Measurements from ENCODE around the gene SLC9A6.
"Not testable (repeated sequence)": the region's sequence is repeated elsewhere in the genome, so short reads cannot be mapped to it uniquely, and the experiment has no call there.

Gene SLC9A6

DNA sequence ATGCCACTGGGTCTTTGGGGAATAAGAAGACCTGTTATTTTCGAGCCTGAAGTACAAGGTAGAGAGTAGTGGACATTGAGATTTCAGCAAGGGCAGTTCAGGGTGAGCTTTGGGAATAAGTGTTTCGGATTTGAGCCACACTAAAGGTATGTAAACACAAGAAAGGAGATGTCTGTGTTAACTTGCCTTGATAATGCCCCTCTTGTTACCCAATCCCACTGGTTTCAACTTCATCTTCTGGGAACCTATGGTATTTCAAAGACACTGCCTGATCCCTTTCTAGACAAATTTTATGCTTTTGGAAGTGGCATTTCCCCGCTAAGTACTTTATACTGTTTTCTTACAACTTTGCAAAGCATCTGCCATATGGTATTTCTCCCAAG, 79.4 kb downstream of the SLC9A6 start:
- no peak for DNase-seq

- no peak for DNase-seq
These were observed 79.9 kb downstream of the SLC9A6 start for GRCh38 chrX:136065044-136065671.

DNA sequence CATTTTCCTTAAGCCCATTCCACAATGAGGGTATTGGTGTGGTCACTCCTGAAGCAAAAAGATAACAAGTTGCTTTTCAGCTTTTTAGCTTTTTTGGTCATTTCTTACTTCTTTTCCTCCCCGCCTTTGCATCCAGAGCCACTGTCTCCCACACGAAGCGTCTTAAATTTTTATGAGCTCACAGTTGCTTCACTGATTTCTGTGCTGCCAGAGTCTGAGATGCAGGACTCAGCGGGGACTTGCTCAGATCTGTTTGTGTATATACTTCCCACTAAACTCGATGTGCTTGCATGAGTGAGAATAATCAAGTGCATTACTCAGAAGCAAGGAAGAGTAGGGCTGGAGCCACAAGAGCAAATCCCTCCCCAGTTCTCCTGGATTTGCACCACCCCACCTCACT, 81.9 kb downstream of the SLC9A6 start:
- DNase-seq, result no peak

DNA sequence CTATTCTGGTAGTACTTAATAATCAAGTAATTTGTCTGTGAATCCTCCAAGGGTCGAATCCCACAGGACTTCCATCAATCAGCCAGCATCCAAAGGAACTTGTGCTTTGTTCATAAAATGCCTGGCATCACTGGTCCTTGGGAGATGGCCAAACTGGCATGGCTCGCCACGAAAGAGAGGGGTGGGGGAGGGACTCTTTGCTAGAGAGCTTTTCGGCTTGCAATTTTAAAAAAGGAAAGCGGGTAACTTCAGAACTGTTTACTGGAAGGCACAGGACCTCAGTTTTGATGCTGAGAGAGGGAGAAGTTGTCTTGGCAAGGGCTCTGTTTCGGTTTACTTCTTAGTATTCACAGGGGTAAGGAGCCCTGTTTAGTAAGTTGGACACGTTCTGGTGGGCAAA, 82.7 kb downstream of the SLC9A6 start:
- DNase-seq, result no peak

- no peak for DNase-seq
These were observed 91.7 kb downstream of the SLC9A6 start for GRCh38 chrX:136076942-136077341.

DNA sequence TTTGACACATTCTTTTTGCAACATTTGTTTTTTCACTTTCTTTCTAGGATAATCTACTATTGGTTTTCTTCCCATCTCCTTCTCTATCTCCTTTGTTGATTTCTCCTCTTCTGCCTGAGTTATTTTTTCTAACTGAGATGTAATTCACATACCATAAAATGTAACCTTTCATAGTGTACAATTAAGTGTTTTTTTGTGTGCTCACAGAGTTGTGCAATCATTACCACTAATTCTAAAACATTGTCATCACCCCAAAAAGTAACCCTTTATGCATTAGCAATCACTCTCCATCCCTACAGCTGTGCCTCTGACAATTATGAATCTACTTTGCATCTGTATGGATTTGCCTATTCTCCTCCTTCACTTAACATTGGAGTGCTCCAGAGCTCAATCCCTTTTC, 95.5 kb downstream of the SLC9A6 start:
- no peak for DNase-seq

GRCh38 chrX:136086521-136086920, 101.3 kb downstream of the SLC9A6 start:
- DNase-seq, result no peak

DNA sequence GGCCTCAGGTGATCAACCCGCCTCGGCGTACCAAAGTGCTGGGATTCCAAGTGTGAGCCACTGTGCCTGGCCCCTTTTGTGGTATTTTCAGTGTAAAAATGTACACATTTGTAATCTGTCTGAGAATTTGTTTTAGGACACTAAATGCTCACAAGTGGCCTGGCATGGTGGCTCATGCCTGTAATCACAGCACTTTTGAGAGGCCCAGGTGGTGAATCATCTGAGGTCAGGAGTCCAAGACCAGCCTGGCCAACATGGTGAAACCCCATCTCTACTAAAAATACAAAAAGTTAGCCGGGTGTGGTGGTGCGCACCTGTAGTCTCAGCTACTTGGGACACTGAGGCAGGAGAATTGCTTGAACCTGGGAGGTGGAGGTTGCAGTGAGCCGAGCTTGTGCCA, 106.7 kb downstream of the SLC9A6 start:
- not testable (repeated sequence) for DNase-seq

DNA sequence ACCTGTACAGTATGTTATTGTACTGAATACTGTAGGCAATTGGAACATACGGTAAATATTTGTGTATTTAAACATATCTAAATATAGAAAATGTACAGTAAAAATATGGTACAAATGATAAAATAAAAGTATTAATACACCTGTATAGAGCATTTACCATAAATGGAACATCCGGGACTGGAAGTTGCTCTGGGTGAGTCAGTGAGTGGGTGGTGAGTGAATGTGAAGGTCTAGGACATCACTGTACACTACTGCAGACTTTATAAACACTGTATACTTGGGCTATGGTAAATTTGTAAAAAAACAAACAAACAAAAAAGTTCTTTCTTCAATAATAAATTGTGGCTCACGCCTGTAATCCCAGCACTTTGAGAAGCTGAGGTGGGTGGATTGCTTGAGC, 109.7 kb downstream of the SLC9A6 start:
- DNase-seq, result no peak

Data from DMS79 (cell line).